IPS-20b (cell line): ENCODE results near the gene RET.

ENCODE experiments used
- H3K27ac ChIP-seq: one replicate; pipeline ENCODE4 v1.5.1; 2013; ENCODE audit warnings: low read length
- H3K27me3 ChIP-seq: 2 replicates; pipeline ENCODE4 v1.6.1; 2013; ENCODE audit warnings: mild to moderate bottlenecking, low read length, inconsistent platforms; ENCODE audit not compliant: insufficient read depth
- H3K36me3 ChIP-seq: 2 replicates; pipeline ENCODE4 v1.6.1; 2013; ENCODE audit warnings: low read depth, mild to moderate bottlenecking, inconsistent platforms, low read length, moderate library complexity; ENCODE audit not compliant: insufficient read depth
- H3K4me1 ChIP-seq: 2 replicates; pipeline ENCODE4 v1.6.1; 2013; ENCODE audit warnings: mild to moderate bottlenecking, control low read depth, inconsistent platforms, low read length, moderate library complexity; ENCODE audit not compliant: insufficient read depth
- H3K4me3 ChIP-seq: 2 replicates; pipeline ENCODE4 v1.5.1; 2013; ENCODE audit warnings: mild to moderate bottlenecking, low read length, inconsistent platforms
- H3K9ac ChIP-seq: 2 replicates; pipeline ENCODE4 v1.6.1; 2013; ENCODE audit warnings: low read depth, mild to moderate bottlenecking, inconsistent platforms, low read length, moderate library complexity
- H3K9me3 ChIP-seq: 2 replicates; pipeline ENCODE4 v1.6.1; 2013; ENCODE audit warnings: mild to moderate bottlenecking, low read depth, low read length, inconsistent platforms; ENCODE audit not compliant: insufficient read depth

RET gene

GRCh38 chr10:43046288-43046991, 30.4 kb upstream of the RET start:
- no peaks in the 10 kb centered on the region for H3K9me3 ChIP-seq
- no peak overlapping the region for H3K9ac ChIP-seq
- H3K4me1 ChIP-seq: peaks cover 7% of the 10 kb centered on the region; the same call in 1 of the 2 replicates
- H3K27ac ChIP-seq: no peak overlapping the region
- H3K27me3 ChIP-seq: no peaks in the 10 kb centered on the region
- H3K4me3 ChIP-seq: no peak overlapping the region
- no peaks in the 10 kb centered on the region for H3K36me3 ChIP-seq

- H3K9ac ChIP-seq: no peak overlapping the region
- H3K9me3 ChIP-seq: no peaks in the 10 kb centered on the region
- H3K4me3 ChIP-seq: no peak overlapping the region
- no peaks in the 10 kb centered on the region for H3K36me3 ChIP-seq
- H3K27me3 ChIP-seq: no peaks in the 10 kb centered on the region
- no peak overlapping the region for H3K27ac ChIP-seq
- H3K4me1 ChIP-seq: peaks cover 7% of the 10 kb centered on the region; the same call in 1 of the 2 replicates
These were observed 29.4 kb upstream of the RET start for GRCh38 chr10:43047288-43047970.

DNA sequence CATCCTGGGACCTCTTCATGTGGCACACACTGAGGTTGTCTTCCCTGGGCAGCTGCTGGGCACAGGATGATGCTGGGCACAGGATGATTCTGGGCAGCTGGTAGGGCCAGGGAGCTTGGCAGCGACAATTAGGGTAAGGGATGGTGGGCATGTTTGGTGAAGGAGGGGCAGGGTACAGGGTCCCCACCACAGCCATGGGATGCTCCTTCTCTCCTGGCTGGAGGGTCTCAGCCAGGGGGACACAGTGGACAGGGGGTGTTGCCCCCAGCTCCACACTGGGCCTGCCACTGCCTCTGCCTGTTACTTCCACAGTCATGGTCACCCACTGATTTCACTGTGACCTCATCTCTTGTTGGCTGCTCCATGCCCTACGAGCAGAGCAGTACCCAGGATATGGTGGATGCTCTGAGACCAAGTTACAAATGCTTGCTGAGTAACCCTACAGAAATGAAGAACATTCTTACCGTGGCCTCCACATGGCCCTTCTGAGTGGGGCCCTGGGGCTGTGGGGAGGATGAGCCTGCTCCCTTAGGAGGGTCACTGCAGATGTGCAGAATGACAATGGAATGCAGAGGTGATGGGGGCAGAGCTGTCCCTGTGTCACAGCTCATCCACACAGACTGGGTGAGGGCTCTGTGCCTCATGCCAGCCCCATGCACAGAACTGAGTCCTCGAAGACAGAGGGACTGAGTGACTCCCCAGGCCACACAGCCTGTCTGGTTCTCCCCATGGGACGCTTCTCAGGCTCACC, 28.4 kb upstream of the RET start:
- Histone ChIP-seq H3K27ac (no peak overlapping the region), H3K27me3 (no peaks in the 10 kb centered on the region), H3K36me3 (no peaks in the 10 kb centered on the region), H3K9me3 (no peaks in the 10 kb centered on the region), H3K4me3 (no peak overlapping the region), H3K9ac (no peak overlapping the region), H3K4me1 (peaks cover 6% of the 10 kb centered on the region; the same call in 1 of the 2 replicates)

GRCh38 chr10:43049081-43049551, 27.8 kb upstream of the RET start:
- Histone ChIP-seq H3K9ac (no peak overlapping the region), H3K27me3 (no peaks in the 10 kb centered on the region), H3K9me3 (no peaks in the 10 kb centered on the region), H3K4me3 (no peak overlapping the region), H3K27ac (no peak overlapping the region), H3K4me1 (peaks cover 2% of the 10 kb centered on the region; the same call in 1 of the 2 replicates), H3K36me3 (no peaks in the 10 kb centered on the region)

DNA sequence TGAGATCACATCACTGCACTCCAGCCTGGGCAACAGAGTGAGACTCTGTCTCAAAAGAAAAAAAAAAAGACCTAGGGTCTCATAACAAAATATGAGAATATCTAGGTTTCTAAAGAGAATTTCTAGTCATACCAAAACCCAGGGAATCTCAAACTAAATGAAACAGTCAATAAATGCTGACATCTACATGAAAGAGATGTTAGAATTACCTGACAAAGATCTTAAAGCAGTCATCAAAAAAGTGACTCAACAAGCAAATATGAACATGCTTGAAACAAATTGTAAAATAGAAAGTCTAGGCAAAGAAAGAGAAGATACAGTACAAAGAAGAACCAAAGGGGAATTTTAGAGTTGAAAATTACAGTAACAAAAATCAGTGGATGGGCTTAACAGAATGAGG, 26.9 kb upstream of the RET start:
- no peak overlapping the region for H3K27ac ChIP-seq
- no peaks in the 10 kb centered on the region for H3K27me3 ChIP-seq
- H3K9me3 ChIP-seq: no peaks in the 10 kb centered on the region
- H3K9ac ChIP-seq: no peak overlapping the region
- H3K4me3 ChIP-seq: no peak overlapping the region
- H3K4me1 ChIP-seq: no peaks in the 10 kb centered on the region
- H3K36me3 ChIP-seq: no peaks in the 10 kb centered on the region

GRCh38 chr10:43053825-43054224, 23.0 kb upstream of the RET start:
- Histone ChIP-seq H3K9ac (no peak overlapping the region), H3K27ac (no peak overlapping the region), H3K4me3 (no peak overlapping the region), H3K9me3 (no peaks in the 10 kb centered on the region), H3K36me3 (no peaks in the 10 kb centered on the region), H3K4me1 (no peaks in the 10 kb centered on the region), H3K27me3 (no peaks in the 10 kb centered on the region)

- Histone ChIP-seq H3K27ac (no peak overlapping the region), H3K4me3 (no peak overlapping the region), H3K36me3 (no peaks in the 10 kb centered on the region), H3K9me3 (no peaks in the 10 kb centered on the region), H3K9ac (no peak overlapping the region), H3K4me1 (no peaks in the 10 kb centered on the region), H3K27me3 (no peaks in the 10 kb centered on the region)
These were observed 22.3 kb upstream of the RET start for GRCh38 chr10:43054593-43054992.

DNA sequence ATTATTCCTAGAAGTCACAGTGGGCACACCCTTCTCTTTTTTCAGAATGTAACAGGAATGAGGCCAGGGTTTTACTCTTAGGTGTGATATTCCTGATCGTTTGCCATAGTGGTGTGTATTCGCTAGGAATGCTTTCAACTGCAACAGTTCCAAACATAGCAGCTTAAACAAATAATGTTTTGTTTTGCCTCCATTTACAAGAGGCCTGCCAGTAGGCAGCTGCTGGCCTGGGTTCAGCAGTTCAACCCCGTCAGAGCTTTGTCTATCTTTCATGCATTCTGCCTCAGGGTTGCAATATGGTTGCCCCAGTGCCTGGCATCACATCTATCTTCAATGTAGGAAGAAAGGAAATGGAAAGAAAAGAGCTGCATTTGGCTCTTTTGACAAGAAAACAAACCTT, 21.7 kb upstream of the RET start:
- Histone ChIP-seq H3K9me3 (no peaks in the 10 kb centered on the region), H3K27me3 (no peaks in the 10 kb centered on the region), H3K27ac (no peak overlapping the region), H3K4me3 (no peak overlapping the region), H3K4me1 (no peaks in the 10 kb centered on the region), H3K36me3 (no peaks in the 10 kb centered on the region), H3K9ac (no peak overlapping the region)

GRCh38 chr10:43055991-43056567, 20.8 kb upstream of the RET start:
- no peaks in the 10 kb centered on the region for H3K9me3 ChIP-seq
- no peak overlapping the region for H3K27ac ChIP-seq
- no peaks in the 10 kb centered on the region for H3K4me1 ChIP-seq
- no peak overlapping the region for H3K4me3 ChIP-seq
- H3K36me3 ChIP-seq: no peaks in the 10 kb centered on the region
- no peak overlapping the region for H3K9ac ChIP-seq
- no peaks in the 10 kb centered on the region for H3K27me3 ChIP-seq

GRCh38 chr10:43056568-43057011, 20.3 kb upstream of the RET start:
- H3K27ac ChIP-seq: no peak overlapping the region
- no peaks in the 10 kb centered on the region for H3K4me1 ChIP-seq
- H3K36me3 ChIP-seq: no peaks in the 10 kb centered on the region
- no peak overlapping the region for H3K4me3 ChIP-seq
- H3K27me3 ChIP-seq: no peaks in the 10 kb centered on the region
- H3K9me3 ChIP-seq: no peaks in the 10 kb centered on the region
- no peak overlapping the region for H3K9ac ChIP-seq

DNA sequence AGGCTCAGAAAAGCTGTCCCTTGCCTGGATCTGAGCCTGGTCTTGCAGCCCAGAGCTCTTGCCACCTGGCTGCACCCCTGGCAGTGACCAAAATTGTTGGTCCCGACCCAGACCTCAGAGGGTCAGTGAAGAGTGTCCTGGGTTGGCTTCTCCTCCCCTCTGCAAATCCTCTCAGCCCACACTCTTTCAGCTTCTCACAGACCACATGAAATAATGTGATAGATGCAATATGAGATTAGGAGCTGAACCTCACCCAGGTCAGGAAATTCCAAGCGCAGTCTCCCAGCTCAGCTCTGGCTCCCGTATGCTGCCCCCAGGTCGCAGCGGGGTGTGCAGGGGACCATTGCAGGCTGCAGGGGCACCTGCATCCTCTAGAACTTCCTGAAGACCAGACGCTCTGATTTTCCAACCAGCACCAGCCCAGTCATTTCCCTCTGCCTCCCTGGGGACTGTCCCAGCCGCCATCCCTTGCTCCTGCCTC, 19.6 kb upstream of the RET start:
- H3K9ac ChIP-seq: no peak overlapping the region
- H3K9me3 ChIP-seq: no peaks in the 10 kb centered on the region
- no peak overlapping the region for H3K27ac ChIP-seq
- no peaks in the 10 kb centered on the region for H3K4me1 ChIP-seq
- H3K36me3 ChIP-seq: no peaks in the 10 kb centered on the region
- H3K27me3 ChIP-seq: no peaks in the 10 kb centered on the region
- no peak overlapping the region for H3K4me3 ChIP-seq
